ENCODE results near the gene COPB1. TPM values are rescaled to one million over a fixed set of nuclear protein-coding genes. Genes with fewer than 3 reads are reported as not detected.

COPB1 gene
- total RNA-seq, 1 donor from 2014 or later, result 108 TPM

DNA sequence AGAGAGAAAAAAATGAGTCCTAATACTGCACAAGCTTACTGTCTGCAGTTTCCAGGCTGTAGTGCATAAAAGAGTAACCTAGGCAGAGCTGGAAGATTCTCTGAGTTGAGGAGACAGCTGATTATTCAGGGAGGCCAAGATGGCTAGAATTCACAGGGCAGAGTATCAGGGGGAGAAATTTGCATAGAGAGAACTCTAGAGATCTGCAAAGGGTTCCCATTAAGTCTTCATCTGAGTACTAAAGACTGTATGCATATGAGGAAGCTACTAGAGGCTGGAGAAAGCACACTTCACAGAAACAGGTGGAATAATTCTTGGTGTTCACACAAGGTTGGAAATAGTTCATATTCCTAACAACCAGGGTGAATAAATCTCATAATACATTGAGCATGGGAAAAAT lies 74.0 kb downstream of the COPB1 start:
- Mint-ChIP-seq H3K9me3 (peaks cover 5% of the 10 kb centered on the region), H3K4me3 (no peak overlapping the region), H3K27ac (no peak overlapping the region), H3K36me3 (no peaks in the 10 kb centered on the region), H3K4me1 (ENCODE audit: unreplicated experiment) (no peaks in the 10 kb centered on the region), H3K27me3 (no peaks in the 10 kb centered on the region)
- DNase-seq (ENCODE audit: extremely low spot score, unreplicated experiment), result no peak
- TF ChIP-seq CTCF (conservative IDR thresholded peaks at IDR 0.05), result no peak

GRCh38 chr11:14424096-14424495 lies 75.5 kb downstream of the COPB1 start:
- DNase-seq (ENCODE audit: extremely low spot score, unreplicated experiment), result no peak
- Mint-ChIP-seq H3K27ac (no peak overlapping the region), H3K27me3 (no peaks in the 10 kb centered on the region), H3K36me3 (no peaks in the 10 kb centered on the region), H3K4me1 (ENCODE audit: unreplicated experiment) (no peaks in the 10 kb centered on the region), H3K4me3 (no peak overlapping the region), H3K9me3 (no peaks in the 10 kb centered on the region)
- TF ChIP-seq CTCF (conservative IDR thresholded peaks at IDR 0.05), result no peak

DNA sequence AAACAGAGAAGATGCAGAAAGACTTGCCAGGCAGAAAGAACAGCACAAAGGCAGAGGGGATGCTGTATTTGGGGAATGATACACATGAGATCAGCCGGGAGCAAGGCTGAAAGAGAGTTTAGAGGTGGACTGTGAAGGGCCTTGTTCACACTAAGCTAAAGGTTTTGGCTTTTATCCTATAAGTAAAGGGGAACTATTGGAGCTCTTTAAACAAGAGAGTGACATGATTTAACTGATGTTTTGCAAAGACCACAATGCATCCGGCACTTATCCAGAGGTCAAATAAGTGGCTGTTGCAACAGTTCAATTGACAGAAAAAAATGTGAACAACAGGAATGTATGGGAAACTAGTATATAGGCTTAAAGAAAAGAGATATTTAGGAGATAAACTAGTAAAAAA lies 76.0 kb downstream of the COPB1 start:
- DNase-seq (ENCODE audit: extremely low spot score, unreplicated experiment), result no peak
- no peaks in the 10 kb centered on the region for H3K27me3 Mint-ChIP-seq
- H3K4me1 Mint-ChIP-seq (ENCODE audit: unreplicated experiment), result no peaks in the 10 kb centered on the region
- no peak overlapping the region for H3K27ac Mint-ChIP-seq
- no peak for TF ChIP-seq CTCF (conservative IDR thresholded peaks at IDR 0.05)
- H3K36me3 Mint-ChIP-seq, result no peaks in the 10 kb centered on the region
- H3K9me3 Mint-ChIP-seq, result no peaks in the 10 kb centered on the region
- H3K4me3 Mint-ChIP-seq, result no peak overlapping the region

DNA sequence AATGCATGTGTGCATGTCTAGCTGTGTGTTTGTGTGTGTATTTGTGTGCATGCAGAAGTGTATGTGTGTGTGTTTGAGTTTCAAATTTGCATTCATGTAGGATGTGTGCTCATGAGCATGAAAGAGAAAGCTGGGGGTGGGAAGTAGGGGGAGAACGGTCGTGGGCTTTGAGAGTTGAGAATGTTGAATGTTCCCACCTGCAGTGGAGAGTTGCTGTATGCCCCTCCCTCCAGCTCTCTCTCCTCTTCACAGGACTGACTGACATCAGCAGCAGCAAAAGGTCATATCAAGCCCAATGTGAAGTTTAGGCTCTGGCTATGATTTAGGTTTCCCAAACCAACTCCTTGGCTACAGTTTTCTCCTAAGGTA lies 76.8 kb downstream of the COPB1 start:
- Mint-ChIP-seq H3K27ac (no peak overlapping the region), H3K4me3 (no peak overlapping the region), H3K36me3 (no peaks in the 10 kb centered on the region), H3K27me3 (no peaks in the 10 kb centered on the region), H3K9me3 (no peaks in the 10 kb centered on the region), H3K4me1 (ENCODE audit: unreplicated experiment) (peaks cover 3% of the 10 kb centered on the region)
- TF ChIP-seq CTCF (conservative IDR thresholded peaks at IDR 0.05), result no peak
- DNase-seq (ENCODE audit: extremely low spot score, unreplicated experiment), result no peak

DNA sequence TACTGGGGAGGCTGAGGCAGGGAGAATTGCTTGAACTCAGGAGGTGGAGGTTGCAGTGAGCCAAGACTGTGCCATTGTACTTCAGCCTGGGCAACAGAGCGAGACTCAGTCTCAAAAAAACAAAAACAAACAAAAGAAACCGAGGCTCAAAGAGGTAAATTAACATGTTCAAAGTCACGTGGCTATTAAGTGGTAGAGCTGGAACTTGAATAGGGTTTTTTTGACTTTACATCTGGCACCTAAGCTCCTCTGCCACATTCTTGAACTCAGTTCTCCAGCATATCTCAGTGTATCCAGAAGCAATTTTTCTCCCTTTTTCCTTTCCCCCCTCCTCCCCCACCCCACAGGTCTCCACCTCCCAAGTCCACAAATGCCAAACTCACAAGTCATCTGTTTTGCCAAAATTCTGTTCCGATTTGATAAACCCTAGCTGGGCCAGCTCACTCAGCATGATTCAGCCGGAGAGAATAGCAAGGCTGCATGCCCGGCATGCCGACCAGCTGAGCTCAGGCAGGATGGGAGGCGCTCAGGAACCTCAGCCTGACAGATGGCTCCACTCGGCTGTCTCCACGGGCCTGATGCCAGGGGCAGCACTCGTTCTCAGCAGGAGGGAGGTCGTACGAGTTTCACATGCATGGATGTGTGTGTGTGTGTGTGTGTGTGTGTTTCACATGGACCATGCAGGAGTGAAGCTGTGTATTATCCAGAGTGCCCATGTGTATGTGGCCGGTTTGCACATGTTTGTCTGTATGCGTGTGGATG lies 77.4 kb downstream of the COPB1 start:
- peak; percentile 77 for DNase-seq (ENCODE audit: extremely low spot score, unreplicated experiment)
- peaks cover 8% of the 10 kb centered on the region for H3K4me1 Mint-ChIP-seq (ENCODE audit: unreplicated experiment)
- H3K4me3 Mint-ChIP-seq, result no peak overlapping the region
- H3K27me3 Mint-ChIP-seq, result no peaks in the 10 kb centered on the region
- H3K36me3 Mint-ChIP-seq, result no peaks in the 10 kb centered on the region
- H3K9me3 Mint-ChIP-seq, result no peaks in the 10 kb centered on the region
- no peak overlapping the region for H3K27ac Mint-ChIP-seq
- no peak for TF ChIP-seq CTCF (conservative IDR thresholded peaks at IDR 0.05)

All from type B pancreatic cell (in vitro differentiated cells).